BLaER1 (cell line): ENCODE data around the gene PCBP4.

Experiments used
- H3K27ac ChIP-seq: shearing (Covaris generic); formaldehyde crosslinking; 2 replicates; pipeline ENCODE4 v1.8.1; 2022
- H3K27me3 ChIP-seq: shearing (Covaris generic); formaldehyde crosslinking; 2 replicates; pipeline ENCODE4 v1.8.1; 2022
- H3K36me3 ChIP-seq: shearing (Covaris generic); formaldehyde crosslinking; 2 replicates; pipeline ENCODE4 v1.8.1; 2022
- H3K4me1 ChIP-seq: shearing (Covaris generic); formaldehyde crosslinking; 2 replicates; pipeline ENCODE4 v1.8.1; 2022
- H3K4me2 ChIP-seq: shearing (Covaris generic); formaldehyde crosslinking; 2 replicates; pipeline ENCODE4 v1.8.1; 2022
- H3K4me3 ChIP-seq: shearing (Covaris generic); formaldehyde crosslinking; 2 replicates; pipeline ENCODE4 v1.8.1; 2022
- H3K9ac ChIP-seq: shearing (Covaris generic); formaldehyde crosslinking; 2 replicates; pipeline ENCODE4 v1.8.1; 2022
- H3K9me3 ChIP-seq: shearing (Covaris generic); formaldehyde crosslinking; 2 replicates; pipeline ENCODE4 v1.8.1; 2022
- H4K20me1 ChIP-seq: shearing (Covaris generic); formaldehyde crosslinking; 2 replicates; pipeline ENCODE4 v1.8.1; 2022
- Cebpa-rat ChIP-seq: shearing (Covaris generic); IDR thresholded peaks from 2 replicates; pipeline ENCODE4 v1.8.1; 2022

PCBP4 gene

DNA sequence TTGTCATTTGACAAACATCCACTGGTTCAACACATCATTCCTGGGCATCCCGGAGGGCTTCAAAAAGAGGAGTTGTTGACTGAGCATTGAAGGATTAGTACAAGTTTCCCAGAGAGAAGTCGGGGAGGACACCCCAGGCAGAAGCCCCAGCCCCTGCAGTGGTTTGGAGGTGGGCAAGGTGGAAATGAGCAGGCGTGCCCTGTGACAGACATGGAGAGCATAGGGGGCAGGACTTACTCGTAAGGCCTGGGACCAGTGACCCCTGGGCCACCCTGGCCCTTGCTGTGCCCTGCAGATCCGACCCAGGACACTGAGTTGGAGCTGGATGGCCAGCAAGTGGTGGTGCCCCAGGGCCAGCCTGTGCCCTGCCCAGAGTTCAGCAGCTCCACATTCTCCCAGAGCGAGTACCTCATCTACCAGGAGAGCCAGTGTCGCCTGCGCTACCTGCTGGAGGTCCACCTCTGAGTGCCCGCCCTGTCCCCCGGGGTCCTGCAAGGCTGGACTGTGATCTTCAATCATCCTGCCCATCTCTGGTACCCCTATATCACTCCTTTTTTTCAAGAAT, 19.2 kb downstream of the PCBP4 start:
- H3K9me3 ChIP-seq = no peaks in the 10 kb centered on the region
- H4K20me1 ChIP-seq = no peaks in the 10 kb centered on the region
- peaks cover 15% of the 10 kb centered on the region for H3K4me1 ChIP-seq
- H3K27ac ChIP-seq = no peak overlapping the region
- H3K9ac ChIP-seq = no peak overlapping the region
- no peak overlapping the region for H3K4me3 ChIP-seq
- no peak overlapping the region for H3K4me2 ChIP-seq
- peaks cover 2% of the 10 kb centered on the region; the same call in 1 of the 2 replicates for H3K27me3 ChIP-seq
- TF ChIP-seq Cebpa-rat = no peak
- H3K36me3 ChIP-seq = no peaks in the 10 kb centered on the region

DNA sequence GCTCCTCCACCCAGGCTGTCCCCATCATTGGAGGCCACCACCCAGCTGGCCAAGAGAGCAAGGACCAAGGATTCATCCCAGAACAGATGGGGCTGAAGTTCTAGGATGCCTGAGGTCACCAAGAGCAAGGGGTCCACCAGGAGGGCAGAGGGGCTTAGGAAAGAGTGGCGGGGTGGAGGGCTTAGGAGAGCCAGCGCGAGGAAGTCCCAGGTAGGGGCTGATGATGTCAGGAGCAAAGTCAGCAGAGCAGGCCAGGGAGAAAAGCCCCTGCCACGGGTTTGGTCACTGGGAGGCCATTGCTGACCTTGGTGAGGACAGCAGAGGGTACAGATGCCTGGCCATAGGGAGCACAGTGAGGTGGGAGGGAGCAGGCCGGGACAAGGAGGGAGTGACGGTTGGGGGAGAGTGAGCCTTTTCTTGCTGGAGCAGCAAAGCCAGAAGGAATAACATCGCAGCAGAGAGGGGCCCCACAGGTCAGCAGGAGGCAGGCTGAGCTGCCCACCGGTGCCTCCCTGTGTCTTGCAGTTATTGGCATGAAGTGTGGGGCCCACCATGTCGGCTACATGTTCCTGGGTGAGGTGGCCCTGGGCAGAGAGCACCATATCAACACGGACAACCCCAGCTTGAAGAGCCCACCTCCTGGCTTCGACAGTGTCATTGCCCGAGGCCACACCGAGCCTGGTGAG, 19.9 kb downstream of the PCBP4 start:
- H3K27me3 ChIP-seq = no peaks in the 10 kb centered on the region
- H3K4me1 ChIP-seq = peaks cover 22% of the 10 kb centered on the region
- no peak overlapping the region for H3K27ac ChIP-seq
- no peaks in the 10 kb centered on the region for H3K36me3 ChIP-seq
- no peak overlapping the region for H3K4me3 ChIP-seq
- no peaks in the 10 kb centered on the region for H4K20me1 ChIP-seq
- TF ChIP-seq Cebpa-rat = no peak
- H3K9ac ChIP-seq = no peak overlapping the region
- H3K4me2 ChIP-seq = no peak overlapping the region
- H3K9me3 ChIP-seq = no peaks in the 10 kb centered on the region

DNA sequence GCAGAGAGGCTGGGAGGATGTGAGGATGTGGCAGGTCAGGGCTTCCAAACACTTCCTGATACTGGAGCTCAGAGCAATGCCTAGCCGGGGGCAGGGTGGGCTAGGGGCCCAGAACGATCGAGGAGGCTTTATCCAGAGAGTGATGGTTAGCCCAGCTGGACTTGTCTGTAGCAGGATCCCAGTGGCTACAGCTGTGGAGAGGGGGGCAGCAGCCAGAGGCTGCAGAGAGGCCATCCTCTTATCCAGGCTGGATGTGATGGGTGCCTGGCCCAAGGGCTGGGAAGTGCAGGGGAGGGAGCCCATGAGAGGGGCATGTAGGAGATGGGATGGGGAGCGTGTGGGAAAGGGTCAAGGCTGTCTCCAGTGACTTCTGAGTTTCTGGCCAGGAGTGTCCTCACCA, 20.5 kb downstream of the PCBP4 start:
- no peaks in the 10 kb centered on the region for H3K27me3 ChIP-seq
- no peak overlapping the region for H3K9ac ChIP-seq
- H3K9me3 ChIP-seq = no peaks in the 10 kb centered on the region
- TF ChIP-seq Cebpa-rat = no peak
- H3K4me3 ChIP-seq = no peak overlapping the region
- no peaks in the 10 kb centered on the region for H4K20me1 ChIP-seq
- no peak overlapping the region for H3K27ac ChIP-seq
- no peaks in the 10 kb centered on the region for H3K36me3 ChIP-seq
- H3K4me1 ChIP-seq = peaks cover 25% of the 10 kb centered on the region
- no peak overlapping the region for H3K4me2 ChIP-seq

DNA sequence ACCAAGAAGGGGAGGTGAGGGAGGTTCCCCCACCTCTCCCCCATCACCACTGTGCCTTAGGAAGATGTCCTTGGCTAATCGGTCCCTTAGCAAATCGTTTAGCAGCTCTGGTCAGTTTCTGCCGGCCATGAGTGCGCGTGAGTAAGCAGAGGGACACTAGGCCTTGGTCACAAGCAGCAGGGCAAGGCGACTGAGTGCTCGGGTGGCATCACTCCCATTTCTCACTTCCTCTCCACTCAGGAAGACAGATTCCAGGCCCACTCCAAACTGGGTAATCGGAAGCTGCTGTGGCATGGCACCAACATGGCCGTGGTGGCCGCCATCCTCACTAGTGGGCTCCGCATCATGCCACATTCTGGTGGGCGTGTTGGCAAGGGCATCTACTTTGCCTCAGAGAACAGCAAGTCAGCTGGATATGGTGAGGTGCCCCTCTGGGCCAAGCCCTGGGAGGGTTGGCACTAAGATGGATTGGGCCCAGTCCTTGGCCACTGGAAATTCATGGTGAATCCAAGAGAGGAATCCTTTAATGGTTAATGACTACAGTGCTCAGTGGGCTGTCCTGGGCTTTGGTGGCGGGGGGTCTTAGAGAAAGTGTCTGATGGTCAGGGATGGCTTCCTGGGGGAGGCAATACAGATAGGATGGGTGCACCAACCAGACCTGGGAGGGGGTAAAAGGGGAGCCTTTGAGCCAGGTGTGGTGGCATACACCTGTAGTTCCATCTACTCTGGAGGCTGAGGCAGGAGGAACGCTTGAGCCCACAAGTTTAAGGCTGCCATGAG, 21.1 kb downstream of the PCBP4 start:
- TF ChIP-seq Cebpa-rat = no peak
- H3K36me3 ChIP-seq = no peaks in the 10 kb centered on the region
- H3K4me2 ChIP-seq = no peak overlapping the region
- peaks cover 28% of the 10 kb centered on the region for H3K4me1 ChIP-seq
- no peak overlapping the region for H3K9ac ChIP-seq
- no peaks in the 10 kb centered on the region for H3K9me3 ChIP-seq
- H3K27ac ChIP-seq = no peak overlapping the region
- H4K20me1 ChIP-seq = no peaks in the 10 kb centered on the region; the same call in 1 of the 2 replicates
- no peak overlapping the region for H3K4me3 ChIP-seq
- H3K27me3 ChIP-seq = no peaks in the 10 kb centered on the region

DNA sequence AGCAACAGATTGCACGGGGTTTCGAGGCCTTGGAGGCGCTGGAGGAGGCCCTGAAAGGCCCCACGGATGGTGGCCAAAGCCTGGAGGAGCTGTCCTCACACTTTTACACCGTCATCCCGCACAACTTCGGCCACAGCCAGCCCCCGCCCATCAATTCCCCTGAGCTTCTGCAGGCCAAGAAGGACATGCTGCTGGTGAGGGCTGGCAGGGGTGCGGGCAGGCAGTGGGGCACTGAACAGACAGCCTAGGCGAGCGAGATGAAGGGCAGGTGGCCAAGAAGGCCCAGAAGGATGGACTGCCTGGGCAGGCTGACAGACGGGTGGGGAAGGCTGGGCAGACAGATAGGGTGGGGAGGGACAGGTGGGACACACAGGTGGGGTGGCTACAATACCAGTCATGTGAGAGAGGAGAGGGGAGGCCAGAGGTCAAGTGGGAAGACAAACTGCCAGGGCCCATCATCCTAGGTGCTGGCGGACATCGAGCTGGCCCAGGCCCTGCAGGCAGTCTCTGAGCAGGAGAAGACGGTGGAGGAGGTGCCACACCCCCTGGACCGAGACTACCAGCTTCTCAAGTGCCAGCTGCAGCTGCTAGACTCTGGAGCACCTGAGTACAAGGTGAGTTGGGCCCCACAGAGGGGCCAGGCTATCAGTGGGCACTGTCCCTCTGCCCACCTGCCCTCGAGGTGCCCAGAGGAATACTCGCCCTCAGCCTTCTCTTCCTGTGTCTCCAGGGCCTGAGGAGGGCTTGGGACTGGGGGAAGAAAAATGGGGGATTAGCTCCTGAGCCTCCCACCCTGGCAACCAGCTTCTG, 22.0 kb downstream of the PCBP4 start:
- H3K9ac ChIP-seq = no peak overlapping the region
- no peak for TF ChIP-seq Cebpa-rat
- H3K9me3 ChIP-seq = no peaks in the 10 kb centered on the region
- no peak overlapping the region for H3K4me2 ChIP-seq
- H3K4me1 ChIP-seq = peaks cover 36% of the 10 kb centered on the region
- H3K4me3 ChIP-seq = no peak overlapping the region
- H4K20me1 ChIP-seq = peaks cover 7% of the 10 kb centered on the region
- no peak overlapping the region for H3K27ac ChIP-seq
- no peaks in the 10 kb centered on the region for H3K27me3 ChIP-seq
- no peaks in the 10 kb centered on the region for H3K36me3 ChIP-seq

DNA sequence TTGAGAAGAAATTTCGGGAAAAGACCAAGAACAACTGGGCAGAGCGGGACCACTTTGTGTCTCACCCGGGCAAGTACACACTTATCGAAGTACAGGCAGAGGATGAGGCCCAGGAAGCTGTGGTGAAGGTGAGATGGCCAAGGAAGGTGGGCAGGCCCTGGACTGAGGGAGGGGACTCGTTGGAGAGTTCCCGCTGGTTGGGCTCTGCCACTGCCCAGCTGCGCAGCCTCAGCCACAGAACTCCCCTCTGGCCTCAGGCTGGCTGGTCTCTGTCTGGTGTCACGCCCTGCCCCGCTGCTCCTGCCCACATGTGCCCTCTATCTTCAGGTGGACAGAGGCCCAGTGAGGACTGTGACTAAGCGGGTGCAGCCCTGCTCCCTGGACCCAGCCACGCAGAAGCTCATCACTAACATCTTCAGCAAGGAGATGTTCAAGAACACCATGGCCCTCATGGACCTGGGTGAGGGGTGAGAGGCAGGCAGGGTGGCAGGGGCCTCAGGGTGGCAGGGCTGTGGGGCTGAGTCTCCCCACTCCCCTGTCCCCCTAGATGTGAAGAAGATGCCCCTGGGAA, 22.7 kb downstream of the PCBP4 start:
- no peaks in the 10 kb centered on the region for H3K9me3 ChIP-seq
- peaks cover 14% of the 10 kb centered on the region for H4K20me1 ChIP-seq
- no peaks in the 10 kb centered on the region for H3K36me3 ChIP-seq
- no peaks in the 10 kb centered on the region for H3K27me3 ChIP-seq
- H3K27ac ChIP-seq = no peak overlapping the region
- no peak for TF ChIP-seq Cebpa-rat
- no peak overlapping the region for H3K9ac ChIP-seq
- no peak overlapping the region for H3K4me2 ChIP-seq
- H3K4me3 ChIP-seq = no peak overlapping the region
- peaks cover 43% of the 10 kb centered on the region for H3K4me1 ChIP-seq

DNA sequence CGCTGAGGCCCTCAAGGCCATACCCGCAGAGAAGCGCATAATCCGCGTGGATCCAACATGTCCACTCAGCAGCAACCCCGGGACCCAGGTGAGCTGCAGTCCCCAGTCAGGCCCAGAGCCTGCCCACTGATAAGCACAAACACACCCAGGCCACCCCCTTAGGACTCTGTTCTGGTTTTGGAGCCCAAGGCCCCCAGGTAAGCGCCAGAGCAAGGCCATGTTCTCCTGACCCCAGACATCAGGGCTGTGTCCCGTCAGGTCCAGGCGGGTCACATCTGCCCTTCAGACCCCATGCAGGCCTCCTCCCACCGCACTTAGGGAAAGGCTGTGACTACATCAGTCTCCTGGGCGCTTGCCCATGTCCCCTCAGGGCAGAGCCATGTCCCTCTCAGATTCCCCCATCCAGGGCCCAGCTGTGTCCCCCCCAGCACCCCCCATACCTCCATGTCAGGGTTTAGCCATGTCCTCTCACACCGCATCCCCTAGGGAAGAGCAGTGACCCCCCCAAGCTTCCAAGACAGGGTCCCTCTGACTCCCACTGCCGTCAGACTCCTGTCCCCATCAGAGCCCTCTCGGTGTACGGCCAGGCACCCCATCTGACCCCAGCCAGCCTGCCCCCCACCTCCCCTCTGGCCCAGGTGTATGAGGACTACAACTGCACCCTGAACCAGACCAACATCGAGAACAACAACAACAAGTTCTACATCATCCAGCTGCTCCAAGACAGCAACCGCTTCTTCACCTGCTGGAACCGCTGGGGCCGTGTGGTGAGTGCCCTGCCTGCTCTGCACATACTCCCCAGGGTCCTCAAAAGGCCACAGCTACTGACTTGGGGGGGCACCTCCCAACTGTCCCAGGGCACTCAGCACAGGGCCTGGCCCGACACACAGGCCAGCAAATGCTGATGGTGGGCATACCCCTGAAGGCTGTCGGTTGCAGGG, 23.5 kb downstream of the PCBP4 start:
- H4K20me1 ChIP-seq = peaks cover 23% of the 10 kb centered on the region
- peaks cover 7% of the 10 kb centered on the region for H3K36me3 ChIP-seq
- TF ChIP-seq Cebpa-rat = no peak
- peak overlapping the region; percentile 88 for H3K9ac ChIP-seq
- H3K4me3 ChIP-seq = no peak overlapping the region
- H3K27me3 ChIP-seq = no peaks in the 10 kb centered on the region
- no peaks in the 10 kb centered on the region for H3K9me3 ChIP-seq
- H3K4me1 ChIP-seq = peaks cover 52% of the 10 kb centered on the region
- H3K4me2 ChIP-seq = peak overlapping the region; percentile 98
- peak overlapping the region; percentile 93; the same call in 1 of the 2 replicates for H3K27ac ChIP-seq

DNA sequence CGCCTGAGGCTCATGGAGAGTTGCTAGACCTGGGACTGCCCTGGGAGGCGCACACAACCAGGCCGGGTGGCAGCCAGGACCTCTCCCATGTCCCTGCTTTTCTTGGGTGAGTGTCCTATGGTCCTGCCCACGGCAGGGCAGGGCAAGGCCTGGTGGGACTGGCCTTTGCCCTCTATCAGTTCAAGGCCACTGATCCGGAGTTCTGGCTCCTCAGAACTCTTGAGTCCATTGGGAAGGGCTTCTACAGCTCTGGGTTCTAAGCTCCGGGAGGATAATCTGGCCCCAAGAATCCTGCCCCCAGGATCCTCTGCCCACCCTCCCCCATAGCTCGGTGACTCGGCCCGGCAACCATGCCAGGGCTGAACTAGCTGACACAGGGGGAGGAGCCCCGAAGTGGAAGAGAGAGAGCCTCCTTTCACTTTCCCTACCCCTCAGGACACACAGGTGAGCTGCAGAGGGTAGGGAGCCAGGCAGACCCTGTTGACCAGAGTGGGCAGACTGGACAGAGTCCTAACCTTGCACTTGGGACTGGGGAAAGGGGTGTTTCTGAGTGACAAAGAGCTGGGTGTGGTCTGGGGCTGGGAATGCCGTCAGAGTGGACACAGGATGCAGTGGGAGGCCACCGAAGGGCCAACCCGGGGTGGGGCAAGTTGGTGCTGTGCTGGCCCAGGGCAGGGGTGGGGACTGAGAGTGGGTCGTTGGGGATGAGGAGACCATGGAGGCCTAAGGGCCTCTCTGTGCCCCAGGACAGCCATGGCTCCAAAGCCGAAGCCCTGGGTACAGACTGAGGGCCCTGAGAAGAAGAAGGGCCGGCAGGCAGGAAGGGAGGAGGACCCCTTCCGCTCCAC, 24.4 kb downstream of the PCBP4 start:
- peaks cover 55% of the 10 kb centered on the region for H3K4me1 ChIP-seq
- peaks cover 16% of the 10 kb centered on the region for H3K36me3 ChIP-seq
- H3K4me2 ChIP-seq = peak overlapping the region; percentile 98
- no peak for TF ChIP-seq Cebpa-rat
- H3K4me3 ChIP-seq = peak overlapping the region; percentile 67
- H4K20me1 ChIP-seq = peaks cover 31% of the 10 kb centered on the region
- peak overlapping the region; percentile 93 for H3K27ac ChIP-seq
- H3K27me3 ChIP-seq = no peaks in the 10 kb centered on the region
- peak overlapping the region; percentile 88 for H3K9ac ChIP-seq
- no peaks in the 10 kb centered on the region for H3K9me3 ChIP-seq
